Measurements from ENCODE around the gene DCDC2.

DNA sequence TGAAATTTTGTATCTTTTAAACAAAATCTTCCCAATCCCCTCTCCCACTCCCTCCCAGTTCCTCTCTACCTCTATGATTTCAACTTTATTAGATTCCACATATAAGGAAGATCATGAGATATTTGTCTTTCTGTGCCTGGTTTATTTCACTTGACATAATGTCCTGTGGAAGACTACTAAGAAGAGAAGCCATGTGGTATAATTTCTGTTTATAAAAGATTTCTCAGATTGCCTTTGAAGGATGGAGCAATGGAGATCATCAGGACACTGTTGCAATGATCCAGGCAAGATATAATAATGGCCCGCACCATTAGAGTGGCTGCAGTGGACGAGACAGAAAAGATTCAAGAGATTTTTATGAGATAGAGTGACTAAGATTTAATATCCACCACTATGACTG, 218.8 kb downstream of the DCDC2 start:
- TF ChIP-seq, protein P1, sequence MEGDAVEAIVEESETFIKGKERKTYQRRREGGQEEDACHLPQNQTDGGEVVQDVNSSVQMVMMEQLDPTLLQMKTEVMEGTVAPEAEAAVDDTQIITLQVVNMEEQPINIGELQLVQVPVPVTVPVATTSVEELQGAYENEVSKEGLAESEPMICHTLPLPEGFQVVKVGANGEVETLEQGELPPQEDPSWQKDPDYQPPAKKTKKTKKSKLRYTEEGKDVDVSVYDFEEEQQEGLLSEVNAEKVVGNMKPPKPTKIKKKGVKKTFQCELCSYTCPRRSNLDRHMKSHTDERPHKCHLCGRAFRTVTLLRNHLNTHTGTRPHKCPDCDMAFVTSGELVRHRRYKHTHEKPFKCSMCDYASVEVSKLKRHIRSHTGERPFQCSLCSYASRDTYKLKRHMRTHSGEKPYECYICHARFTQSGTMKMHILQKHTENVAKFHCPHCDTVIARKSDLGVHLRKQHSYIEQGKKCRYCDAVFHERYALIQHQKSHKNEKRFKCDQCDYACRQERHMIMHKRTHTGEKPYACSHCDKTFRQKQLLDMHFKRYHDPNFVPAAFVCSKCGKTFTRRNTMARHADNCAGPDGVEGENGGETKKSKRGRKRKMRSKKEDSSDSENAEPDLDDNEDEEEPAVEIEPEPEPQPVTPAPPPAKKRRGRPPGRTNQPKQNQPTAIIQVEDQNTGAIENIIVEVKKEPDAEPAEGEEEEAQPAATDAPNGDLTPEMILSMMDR (IDR thresholded peaks at IDR 0.05), result no peak
- TF ChIP-seq EZH2 (IDR thresholded peaks at IDR 0.05; ENCODE audit: borderline replicate concordance, insufficient read depth, low read depth, low read length, poor library complexity, severe bottlenecking), result no peak
